Inflammatory macrophage treated with lipopolysaccharide for 1 hour (primary cell): ENCODE measurements around the gene ZBP1.

Source experiments
- DNase-seq, 2 donors: peaks; one replicate each; pipeline ENCODE4 v3.0.0-alpha.2; 2020 to 2022

The ZBP1 gene

GRCh38 chr20:57583289-57584257 is 36.7 kb downstream of the ZBP1 start:
- DNase-seq = no peak

- no peak for DNase-seq
Measured at GRCh38 chr20:57582432-57583288, 37.6 kb downstream of the ZBP1 start.

- no peak for DNase-seq
Measured at GRCh38 chr20:57582029-57582378, 38.2 kb downstream of the ZBP1 start.

- DNase-seq = peak; percentile 84 to 91
Measured at GRCh38 chr20:57581202-57582028, 38.8 kb downstream of the ZBP1 start.

GRCh38 chr20:57580478-57581201 is 39.6 kb downstream of the ZBP1 start:
- no peak for DNase-seq

- DNase-seq = no peak
Measured at GRCh38 chr20:57579898-57580447, 40.3 kb downstream of the ZBP1 start.

GRCh38 chr20:57579331-57579897 is 40.8 kb downstream of the ZBP1 start:
- no peak for DNase-seq

- no peak for DNase-seq
Measured at GRCh38 chr20:57578476-57579165, 41.6 kb downstream of the ZBP1 start.

- no peak for DNase-seq
Measured at GRCh38 chr20:57577679-57578475, 42.3 kb downstream of the ZBP1 start.

GRCh38 chr20:57576617-57577550 is 43.3 kb downstream of the ZBP1 start:
- no peak for DNase-seq

- no peak for DNase-seq
Measured at GRCh38 chr20:57576002-57576401, 44.2 kb downstream of the ZBP1 start.

- no peak for DNase-seq
Measured at GRCh38 chr20:57574954-57575353, 45.3 kb downstream of the ZBP1 start.

GRCh38 chr20:57573894-57574293 is 46.3 kb downstream of the ZBP1 start:
- peak in 1 of 2 donors; percentile 2 for DNase-seq

GRCh38 chr20:57573242-57573641 is 47.0 kb downstream of the ZBP1 start:
- DNase-seq = no peak

- DNase-seq = no peak
Measured at GRCh38 chr20:57571782-57572416, 48.3 kb downstream of the ZBP1 start.

GRCh38 chr20:57570920-57571319 is 49.3 kb downstream of the ZBP1 start:
- DNase-seq = no peak

- no peak for DNase-seq
Measured at GRCh38 chr20:57570145-57570850, 49.9 kb downstream of the ZBP1 start.

- DNase-seq = no peak
Measured at GRCh38 chr20:57568960-57569359, 51.3 kb downstream of the ZBP1 start.
